ENCODE results near the gene USP6NL.

DNA sequence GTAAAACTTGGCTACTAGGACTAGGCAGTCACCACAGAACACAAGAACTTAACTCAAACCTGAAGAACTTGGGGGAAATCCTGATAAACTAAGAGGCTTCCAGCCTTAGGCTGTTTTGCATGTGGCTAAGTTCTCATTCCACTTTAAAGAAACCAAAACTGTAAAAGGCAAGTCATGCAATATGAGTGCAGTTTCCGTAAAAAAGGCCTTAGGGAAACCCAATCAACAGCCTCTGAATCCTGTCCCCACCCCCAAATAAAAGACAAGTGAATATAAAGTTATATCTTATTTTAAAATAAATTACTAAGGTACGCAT lies 95.1 kb downstream of the USP6NL start:
- TF ChIP-seq, protein P1, sequence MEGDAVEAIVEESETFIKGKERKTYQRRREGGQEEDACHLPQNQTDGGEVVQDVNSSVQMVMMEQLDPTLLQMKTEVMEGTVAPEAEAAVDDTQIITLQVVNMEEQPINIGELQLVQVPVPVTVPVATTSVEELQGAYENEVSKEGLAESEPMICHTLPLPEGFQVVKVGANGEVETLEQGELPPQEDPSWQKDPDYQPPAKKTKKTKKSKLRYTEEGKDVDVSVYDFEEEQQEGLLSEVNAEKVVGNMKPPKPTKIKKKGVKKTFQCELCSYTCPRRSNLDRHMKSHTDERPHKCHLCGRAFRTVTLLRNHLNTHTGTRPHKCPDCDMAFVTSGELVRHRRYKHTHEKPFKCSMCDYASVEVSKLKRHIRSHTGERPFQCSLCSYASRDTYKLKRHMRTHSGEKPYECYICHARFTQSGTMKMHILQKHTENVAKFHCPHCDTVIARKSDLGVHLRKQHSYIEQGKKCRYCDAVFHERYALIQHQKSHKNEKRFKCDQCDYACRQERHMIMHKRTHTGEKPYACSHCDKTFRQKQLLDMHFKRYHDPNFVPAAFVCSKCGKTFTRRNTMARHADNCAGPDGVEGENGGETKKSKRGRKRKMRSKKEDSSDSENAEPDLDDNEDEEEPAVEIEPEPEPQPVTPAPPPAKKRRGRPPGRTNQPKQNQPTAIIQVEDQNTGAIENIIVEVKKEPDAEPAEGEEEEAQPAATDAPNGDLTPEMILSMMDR (IDR thresholded peaks at IDR 0.05): no peak
- TF ChIP-seq EZH2 (IDR thresholded peaks at IDR 0.05) (no peak), EZH2phosphoT487 (IDR thresholded peaks at IDR 0.05) (no peak)
